Activated T-cell treated with anti-CD3 and anti-CD28 coated beads for 4 hours (primary cell): ENCODE results near the gene PITPNB.

Source experiments
- DNase-seq: peaks from one replicate; pipeline ENCODE4 v3.0.0-alpha.2; 2020

Gene PITPNB

GRCh38 chr22:27918341-27919221, 475 bp downstream of the PITPNB start:
- DNase-seq = peak; percentile 58

- DNase-seq = no peak
These were observed 3.1 kb downstream of the PITPNB start for GRCh38 chr22:27915986-27916385.

GRCh38 chr22:27913162-27913741, 5.8 kb downstream of the PITPNB start:
- no peak for DNase-seq

GRCh38 chr22:27912101-27912500, 7.0 kb downstream of the PITPNB start:
- DNase-seq = no peak

GRCh38 chr22:27911330-27911729, 7.7 kb downstream of the PITPNB start:
- DNase-seq = no peak

GRCh38 chr22:27906241-27906640, 12.8 kb downstream of the PITPNB start:
- DNase-seq = no peak

- DNase-seq = no peak
These were observed 13.4 kb downstream of the PITPNB start for GRCh38 chr22:27905653-27906052.

- no peak for DNase-seq
These were observed 15.1 kb downstream of the PITPNB start for GRCh38 chr22:27903805-27904473.

- DNase-seq = no peak
These were observed 18.9 kb downstream of the PITPNB start for GRCh38 chr22:27900153-27900552.

- no peak for DNase-seq
These were observed 22.8 kb downstream of the PITPNB start for GRCh38 chr22:27896245-27896644.

GRCh38 chr22:27895600-27895999, 23.5 kb downstream of the PITPNB start:
- no peak for DNase-seq

GRCh38 chr22:27892811-27893210, 26.2 kb downstream of the PITPNB start:
- no peak for DNase-seq

- DNase-seq = no peak
These were observed 27.0 kb downstream of the PITPNB start for GRCh38 chr22:27892064-27892463.

GRCh38 chr22:27888310-27888709, 30.7 kb downstream of the PITPNB start:
- no peak for DNase-seq

GRCh38 chr22:27886843-27887151, 32.3 kb downstream of the PITPNB start:
- no peak for DNase-seq

- peak; percentile 27 for DNase-seq
These were observed 32.8 kb downstream of the PITPNB start for GRCh38 chr22:27885977-27886842.

- DNase-seq = no peak
These were observed 35.3 kb downstream of the PITPNB start for GRCh38 chr22:27883656-27884350.

GRCh38 chr22:27882507-27883290, 36.4 kb downstream of the PITPNB start:
- DNase-seq = no peak

- DNase-seq = no peak
These were observed 37.6 kb downstream of the PITPNB start for GRCh38 chr22:27881421-27881820.

GRCh38 chr22:27880778-27881394, 38.2 kb downstream of the PITPNB start:
- no peak for DNase-seq

GRCh38 chr22:27879923-27880322, 39.1 kb downstream of the PITPNB start:
- no peak for DNase-seq
